AG09309 (cell line): ENCODE data around the gene KANK4.

Experiments
- DNase-seq: peaks from one replicate; pipeline ENCODE4 v3.0.0-alpha.2; 2010; ENCODE audit warnings: low read depth
- H3K4me3 ChIP-seq: 2 replicates; pipeline ENCODE4 v1.5.1; 2011; ENCODE audit warnings: mild to moderate bottlenecking, low read depth, low read length, moderate library complexity; ENCODE audit not compliant: control insufficient read depth
- TF ChIP-seq, protein P1 (sequence below): IDR thresholded peaks from 2 replicates; pipeline ENCODE4 v1.5.1; 2011; ENCODE audit warnings: mild to moderate bottlenecking, low read depth, low read length, inconsistent platforms; ENCODE audit not compliant: insufficient read depth, control insufficient read depth; ENCODE audit errors: missing control alignments

KANK4 gene

DNA sequence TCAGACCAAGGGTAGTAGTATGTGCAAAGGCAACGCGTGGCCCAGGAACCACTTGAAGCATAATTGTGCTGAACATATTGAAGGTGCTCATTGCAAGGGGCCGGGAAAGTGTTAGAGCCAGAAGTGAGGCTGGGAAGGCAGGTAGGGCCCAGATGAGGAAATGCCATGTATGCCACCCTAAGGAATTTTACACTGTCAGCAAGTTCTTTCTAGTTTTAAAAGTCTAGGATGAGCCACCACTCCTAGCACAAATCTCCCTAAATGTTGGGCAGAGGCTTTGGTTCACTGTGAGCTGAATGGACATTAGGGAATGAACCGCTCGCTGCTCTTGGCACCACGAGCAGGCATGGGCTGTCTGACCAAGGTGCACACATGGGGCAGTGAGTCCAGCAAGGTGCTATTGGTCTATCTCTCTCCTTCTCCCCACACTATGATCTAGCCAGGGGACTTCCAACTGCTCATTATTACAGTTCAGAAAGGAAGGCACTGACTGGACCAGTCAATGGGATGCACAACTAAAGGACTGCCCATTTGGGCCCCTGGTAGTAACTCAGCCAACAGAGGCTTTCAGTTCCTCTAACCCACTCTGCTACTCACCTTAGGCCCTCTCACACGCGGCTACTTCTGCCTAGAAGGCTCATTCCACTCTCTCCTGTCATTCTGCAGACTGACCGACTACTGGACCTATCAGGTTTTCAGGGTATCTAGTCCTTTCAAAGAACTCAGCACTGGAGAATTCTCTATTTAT is 2.0 kb downstream of the KANK4 start:
- H3K4me3 ChIP-seq: no peak overlapping the region
- no peak for DNase-seq
- TF ChIP-seq, protein P1, sequence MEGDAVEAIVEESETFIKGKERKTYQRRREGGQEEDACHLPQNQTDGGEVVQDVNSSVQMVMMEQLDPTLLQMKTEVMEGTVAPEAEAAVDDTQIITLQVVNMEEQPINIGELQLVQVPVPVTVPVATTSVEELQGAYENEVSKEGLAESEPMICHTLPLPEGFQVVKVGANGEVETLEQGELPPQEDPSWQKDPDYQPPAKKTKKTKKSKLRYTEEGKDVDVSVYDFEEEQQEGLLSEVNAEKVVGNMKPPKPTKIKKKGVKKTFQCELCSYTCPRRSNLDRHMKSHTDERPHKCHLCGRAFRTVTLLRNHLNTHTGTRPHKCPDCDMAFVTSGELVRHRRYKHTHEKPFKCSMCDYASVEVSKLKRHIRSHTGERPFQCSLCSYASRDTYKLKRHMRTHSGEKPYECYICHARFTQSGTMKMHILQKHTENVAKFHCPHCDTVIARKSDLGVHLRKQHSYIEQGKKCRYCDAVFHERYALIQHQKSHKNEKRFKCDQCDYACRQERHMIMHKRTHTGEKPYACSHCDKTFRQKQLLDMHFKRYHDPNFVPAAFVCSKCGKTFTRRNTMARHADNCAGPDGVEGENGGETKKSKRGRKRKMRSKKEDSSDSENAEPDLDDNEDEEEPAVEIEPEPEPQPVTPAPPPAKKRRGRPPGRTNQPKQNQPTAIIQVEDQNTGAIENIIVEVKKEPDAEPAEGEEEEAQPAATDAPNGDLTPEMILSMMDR: no peak

DNA sequence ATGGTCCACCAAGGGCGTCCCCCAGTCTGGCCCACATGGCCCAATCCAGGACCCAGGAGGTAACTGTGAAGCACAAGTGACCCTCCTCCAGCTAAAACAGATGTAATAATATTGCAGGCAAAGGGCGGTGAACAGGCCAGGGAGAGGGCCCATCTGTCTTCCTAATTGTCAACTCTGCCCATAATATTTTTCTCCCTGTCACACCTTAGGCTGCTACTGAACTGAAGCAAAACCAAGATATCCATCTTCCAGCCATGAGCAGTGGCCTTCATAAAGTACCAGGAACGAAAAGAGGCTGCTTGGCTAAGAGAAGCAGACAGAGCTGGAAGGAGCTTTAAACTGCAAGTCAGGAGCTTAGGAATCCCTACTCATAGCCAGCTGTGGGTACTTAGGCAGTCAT is 3.1 kb downstream of the KANK4 start:
- TF ChIP-seq, protein P1: no peak
- no peak overlapping the region for H3K4me3 ChIP-seq
- no peak for DNase-seq

DNA sequence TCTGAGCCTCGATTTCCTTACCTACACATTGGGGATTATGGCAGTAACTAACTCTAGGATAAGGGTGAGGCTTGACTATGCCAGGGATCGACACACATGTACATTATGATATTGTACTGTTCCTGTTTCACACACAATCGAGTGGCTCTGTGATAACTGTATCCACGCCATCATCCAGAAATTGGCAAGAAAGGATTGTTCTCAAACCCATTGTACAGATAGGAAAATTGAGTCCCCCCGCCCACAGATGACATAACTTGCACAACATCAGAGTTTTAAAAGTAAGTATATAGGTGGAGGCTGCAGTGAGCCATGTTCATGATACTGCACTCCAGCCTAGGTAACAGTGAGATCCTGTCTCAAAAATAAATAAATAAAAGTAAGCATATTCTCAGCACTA is 3.8 kb downstream of the KANK4 start:
- H3K4me3 ChIP-seq: no peak overlapping the region
- no peak for DNase-seq
- TF ChIP-seq, protein P1: no peak

DNA sequence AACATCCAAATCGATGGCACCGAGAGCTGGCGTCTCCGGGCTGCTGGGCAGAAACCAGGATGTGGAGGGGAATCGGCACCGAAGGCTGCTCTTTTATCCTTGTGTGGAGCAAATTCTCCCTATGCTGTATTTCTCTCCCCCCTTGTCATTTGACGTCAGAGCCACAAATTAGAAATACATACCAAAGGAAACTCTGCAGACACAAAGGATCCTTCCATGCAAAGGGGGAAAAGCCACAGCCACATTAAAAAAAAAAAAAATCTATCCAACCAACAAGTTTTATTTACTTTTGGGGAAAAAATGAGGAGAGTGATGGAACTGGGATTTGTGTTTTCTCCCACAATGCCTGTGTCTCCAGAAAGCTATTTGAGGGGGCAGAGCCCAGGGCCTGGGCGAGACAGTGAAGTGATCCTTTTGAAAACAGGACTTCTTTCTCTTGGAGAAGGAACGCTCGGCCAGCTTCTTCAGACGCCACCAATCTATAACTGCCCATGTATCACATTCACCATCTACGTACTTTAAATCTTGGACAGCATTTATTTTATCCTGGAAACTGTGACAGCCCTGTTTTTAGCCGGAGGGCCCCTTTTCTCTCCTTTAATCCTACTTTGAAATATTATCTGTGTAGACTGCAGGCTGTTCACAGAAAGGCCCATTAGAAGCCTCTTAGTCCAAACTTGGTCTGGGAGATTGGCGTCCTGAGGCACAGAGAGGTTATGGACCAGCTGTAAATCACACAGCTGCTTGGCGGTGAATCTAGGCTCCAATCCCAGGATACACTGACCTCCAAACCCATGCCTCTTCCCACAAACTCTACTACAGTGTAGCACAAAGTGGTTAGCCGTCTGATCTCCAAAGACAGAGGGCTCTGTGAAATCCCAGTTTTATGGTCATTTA is 4.5 kb downstream of the KANK4 start:
- H3K4me3 ChIP-seq: no peak overlapping the region
- DNase-seq: no peak
- TF ChIP-seq, protein P1: no peak

DNA sequence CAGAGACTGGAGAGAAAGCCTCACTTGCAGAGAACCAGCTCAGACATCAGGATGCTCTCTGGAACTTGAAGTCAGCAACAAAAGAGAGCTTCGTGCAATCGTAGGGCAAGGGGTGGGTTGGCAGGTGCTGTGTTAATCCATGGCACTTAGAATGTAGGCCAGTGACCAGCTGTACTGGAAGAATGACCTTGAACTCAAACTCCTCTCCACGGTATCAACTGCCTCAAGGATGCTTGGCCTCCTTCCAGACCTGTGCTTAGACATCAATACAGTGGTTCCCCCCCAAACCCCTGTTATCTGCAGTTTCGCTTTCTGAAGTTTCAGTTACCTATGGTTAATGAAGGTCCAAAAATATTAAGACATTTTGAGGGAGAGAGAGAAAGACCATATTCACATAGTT is 6.5 kb downstream of the KANK4 start:
- no peak for DNase-seq
- TF ChIP-seq, protein P1: no peak
- no peak overlapping the region for H3K4me3 ChIP-seq

DNA sequence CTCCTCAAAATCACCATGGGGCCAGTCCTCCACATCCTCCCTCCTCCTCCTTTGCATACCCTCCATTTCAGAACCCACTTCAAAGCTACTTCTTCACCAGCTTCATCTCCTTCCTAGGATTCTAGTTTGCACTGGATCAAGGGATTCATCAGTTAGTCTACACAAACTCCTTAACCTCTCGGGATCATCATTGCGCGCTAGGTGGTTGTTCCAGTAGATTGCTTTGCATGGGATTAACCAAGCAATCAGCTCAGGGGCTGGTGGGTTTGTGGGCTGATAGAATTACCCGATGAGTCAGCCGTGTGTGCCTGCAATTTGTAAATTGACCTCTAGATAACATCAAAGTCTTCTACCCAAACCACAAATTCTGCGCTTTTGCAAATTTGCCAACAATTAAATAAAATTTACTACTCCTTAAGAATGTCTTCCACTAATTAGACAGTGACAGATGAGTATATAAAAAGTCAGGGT is 7.7 kb downstream of the KANK4 start:
- no peak for DNase-seq
- H3K4me3 ChIP-seq: no peak overlapping the region
- TF ChIP-seq, protein P1: no peak
